Adrenal gland (tissue), 5 donors: ENCODE measurements around the gene CACNG1.

Experiments used
- POLR2A ChIP-seq, 2 donors: fragments of 450-650 bp; IDR thresholded peaks; one replicate each; pipeline ENCODE4 v1.6.1; 2017; ENCODE audit warnings: antibody characterized with exemption in 2 of 2, mild to moderate bottlenecking in 2 of 2, moderate library complexity in 1 of 2
- TF ChIP-seq, protein P1 (sequence below), 6 experiments: fragments of 450-650 bp in 4 of 6; fragments of 200-600 bp in 2 of 6; sonication (generic) in 1 of 6; IDR thresholded peaks; 1 replicate in 5 of 6; 2 replicates in 1 of 6; pipeline versions ENCODE4 v1.5.1 to v1.8.0; 2016 to 2021; ENCODE audit warnings: antibody characterized with exemption in 6 of 6, mild to moderate bottlenecking in 2 of 6, moderate library complexity in 1 of 6
- donor health status: DM: no; HTN: no; CAD: no.

- TF ChIP-seq, protein P1, sequence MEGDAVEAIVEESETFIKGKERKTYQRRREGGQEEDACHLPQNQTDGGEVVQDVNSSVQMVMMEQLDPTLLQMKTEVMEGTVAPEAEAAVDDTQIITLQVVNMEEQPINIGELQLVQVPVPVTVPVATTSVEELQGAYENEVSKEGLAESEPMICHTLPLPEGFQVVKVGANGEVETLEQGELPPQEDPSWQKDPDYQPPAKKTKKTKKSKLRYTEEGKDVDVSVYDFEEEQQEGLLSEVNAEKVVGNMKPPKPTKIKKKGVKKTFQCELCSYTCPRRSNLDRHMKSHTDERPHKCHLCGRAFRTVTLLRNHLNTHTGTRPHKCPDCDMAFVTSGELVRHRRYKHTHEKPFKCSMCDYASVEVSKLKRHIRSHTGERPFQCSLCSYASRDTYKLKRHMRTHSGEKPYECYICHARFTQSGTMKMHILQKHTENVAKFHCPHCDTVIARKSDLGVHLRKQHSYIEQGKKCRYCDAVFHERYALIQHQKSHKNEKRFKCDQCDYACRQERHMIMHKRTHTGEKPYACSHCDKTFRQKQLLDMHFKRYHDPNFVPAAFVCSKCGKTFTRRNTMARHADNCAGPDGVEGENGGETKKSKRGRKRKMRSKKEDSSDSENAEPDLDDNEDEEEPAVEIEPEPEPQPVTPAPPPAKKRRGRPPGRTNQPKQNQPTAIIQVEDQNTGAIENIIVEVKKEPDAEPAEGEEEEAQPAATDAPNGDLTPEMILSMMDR (IDR thresholded peaks at IDR 0.05), result no peak
- no peak for TF ChIP-seq POLR2A (IDR thresholded peaks at IDR 0.05)
These were observed 48.4 kb upstream of the CACNG1 start for GRCh38 chr17:66995944-66996343.
